HepG2 (cell line): Measurements from ENCODE around the gene TEKTIP1. TPM values are rescaled to one million over a fixed set of nuclear protein-coding genes. Genes with fewer than 3 reads are reported as not detected.

ENCODE experiments used
- GATA4 ChIP-seq: sonication (generic); IDR thresholded peaks from 2 replicates; pipeline ENCODE4 v1.6.1; 2016; ENCODE audit warnings: antibody characterized with exemption, low read depth, borderline replicate concordance
- GATAD1 ChIP-seq: IDR thresholded peaks from 2 replicates; pipeline ENCODE4 v1.6.1; 2016; ENCODE audit warnings: missing genetic modification reagents, missing compliant biosample characterization
- JDP2 ChIP-seq: sonication (generic); formaldehyde crosslinking; IDR thresholded peaks from 2 replicates; pipeline ENCODE4 v1.8.1; 2022; ENCODE audit warnings: missing genetic modification reagents, borderline replicate concordance
- LCORL ChIP-seq, 2 experiments: fragments of 450-650 bp in 1 of 2; sonication (generic) in 1 of 2; formaldehyde crosslinking in 1 of 2; IDR thresholded peaks; 2 replicates each; pipeline versions ENCODE4 v1.5.0 to v1.6.1; 2017 to 2020; ENCODE audit warnings: antibody characterized with exemption in 1 of 2, missing genetic modification reagents in 1 of 2
- PCBP1 ChIP-seq: fragments of 200-400 bp; formaldehyde crosslinking; IDR thresholded peaks from 2 replicates; pipeline ENCODE4 v1.6.1; 2017; ENCODE audit warnings: mild to moderate bottlenecking, low read depth, low read length, borderline replicate concordance
- PHF5A ChIP-seq: IDR thresholded peaks from one replicate; pipeline ENCODE4 v1.6.1; 2018; ENCODE audit warnings: low read depth, missing genetic modification reagents; ENCODE audit not compliant: unreplicated experiment
- RAD21 ChIP-seq: fragments of 450-650 bp; formaldehyde crosslinking; IDR thresholded peaks from 2 replicates; pipeline ENCODE4 v1.5.0; 2020; ENCODE audit warnings: mild to moderate bottlenecking
- SMARCC2 ChIP-seq: fragments of 450-650 bp; IDR thresholded peaks from 2 replicates; pipeline ENCODE4 v1.6.1; 2017; ENCODE audit warnings: antibody characterized with exemption, mild to moderate bottlenecking
- ZIK1 ChIP-seq: sonication (generic); formaldehyde crosslinking; IDR thresholded peaks from 2 replicates; pipeline ENCODE4 v1.5.0; 2020; ENCODE audit warnings: mild to moderate bottlenecking, low read depth, missing genetic modification reagents, borderline replicate concordance
- ZNF24 ChIP-seq: fragments of 450-650 bp; IDR thresholded peaks from 2 replicates; pipeline ENCODE4 v1.6.1; 2017; ENCODE audit warnings: antibody characterized with exemption, mild to moderate bottlenecking
- ZNF275 ChIP-seq: sonication (generic); formaldehyde crosslinking; IDR thresholded peaks from 2 replicates; pipeline ENCODE4 v1.8.0; 2022; ENCODE audit warnings: missing genetic modification reagents, mild to moderate bottlenecking, inconsistent platforms, borderline replicate concordance
- ZNF326 ChIP-seq: sonication (generic); formaldehyde crosslinking; IDR thresholded peaks from 2 replicates; pipeline ENCODE4 v1.4.0; 2020; ENCODE audit warnings: missing genetic modification reagents, borderline replicate concordance
- ZNF577 ChIP-seq: sonication (generic); formaldehyde crosslinking; IDR thresholded peaks from 2 replicates; pipeline ENCODE4 v1.4.0; 2020; ENCODE audit warnings: mild to moderate bottlenecking, low read depth, missing genetic modification reagents, borderline replicate concordance
- ZNF709 ChIP-seq: sonication (generic); formaldehyde crosslinking; IDR thresholded peaks from 2 replicates; pipeline ENCODE4 v1.5.0; 2020; ENCODE audit warnings: mild to moderate bottlenecking, missing genetic modification reagents
- ZNF713 ChIP-seq: sonication (generic); formaldehyde crosslinking; IDR thresholded peaks from 2 replicates; pipeline ENCODE4 v1.4.0; 2020; ENCODE audit warnings: mild to moderate bottlenecking, missing genetic modification reagents
- ZNF737 ChIP-seq: sonication (generic); formaldehyde crosslinking; IDR thresholded peaks from 2 replicates; pipeline ENCODE4 v1.5.0; 2020; ENCODE audit warnings: missing genetic modification reagents, mild to moderate bottlenecking, borderline replicate concordance
- ZSCAN12 ChIP-seq: sonication (generic); formaldehyde crosslinking; IDR thresholded peaks from 2 replicates; pipeline ENCODE4 v1.9.0; 2021; ENCODE audit warnings: mild to moderate bottlenecking, missing genetic modification reagents
- polyA plus RNA-seq, 8 experiments: library from polyadenylated mRNA; depleted of rRNA in 3 of 8; stranded (reverse) in 7 of 8; unstranded in 1 of 8; fragments of >200 nt; fragmentation: Illumina TruSeq in 4 of 8; extraction: Trizol in 4 of 8; gene quantifications; 2 replicates each; pipeline versions ENCODE4 v1.2.1 to v1.2.3, GENCODE V29; 2011 to 2016; ENCODE audit warnings: low read depth in 4 of 8, missing spikeins in 1 of 8, mixed read lengths in 1 of 8; ENCODE audit not compliant: insufficient read depth in 1 of 8
- total RNA-seq, 5 experiments: library from RNA; depleted of rRNA; stranded (reverse); fragments of >200 nt; fragmentation: Illumina TruSeq; extraction: Trizol; gene quantifications; 2 replicates each; pipeline ENCODE4 v1.2.3, GENCODE V29; 2016; ENCODE audit warnings: low read depth in 1 of 5
- TF ChIP-seq, protein P1 (sequence below): sonication (generic); formaldehyde crosslinking; IDR thresholded peaks from 2 replicates; pipeline ENCODE4 v1.8.0; 2022; ENCODE audit warnings: low read depth, missing genetic modification reagents
- TF ChIP-seq, protein P2 (sequence below): sonication (generic); formaldehyde crosslinking; conservative IDR thresholded peaks from 2 replicates; pipeline ENCODE4 v1.8.0; 2022; ENCODE audit warnings: mild to moderate bottlenecking, moderate library complexity, missing genetic modification reagents
- TF ChIP-seq, protein P3 (sequence below): IDR thresholded peaks from 2 replicates; pipeline ENCODE4 v1.4.0; 2020; ENCODE audit warnings: mild to moderate bottlenecking, missing genetic modification reagents

The TEKTIP1 gene
- total and polyA plus RNA-seq, 2 of the 13 experiments (the other 11 are each of a cell fraction or from before 2014, with no cell fraction given), result not detected

- TF ChIP-seq ZNF275 (CRISPR knock-in tag) (no peak), JDP2 (no peak), ZNF737 (CRISPR knock-in tag) (no peak), SMARCC2 (no peak), ZIK1 (CRISPR knock-in tag) (no peak), ZNF709 (CRISPR knock-in tag) (peak; percentile 20; the same call in 1 of the 2 replicates), PCBP1 (0 out of 2 replicates have a peak, but pooled peaks have one; percentile 70), LCORL (IDR thresholded peaks at IDR 0.05) (no peak), LCORL (CRISPR knock-in tag; IDR thresholded peaks at IDR 0.05) (no peak), ZNF713 (CRISPR knock-in tag) (no peak), ZNF577 (CRISPR knock-in tag) (no peak), ZSCAN12 (CRISPR knock-in tag) (no peak), ZNF24 (no peak), PHF5A (CRISPR knock-in tag) (no peak), ZNF326 (CRISPR knock-in tag) (no peak), GATA4 (no peak), RAD21 (CRISPR knock-in tag) (0 out of 2 replicates have a peak, but pooled peaks have one; percentile 11), GATAD1 (CRISPR knock-in tag) (no peak)
- TF ChIP-seq, protein P1, sequence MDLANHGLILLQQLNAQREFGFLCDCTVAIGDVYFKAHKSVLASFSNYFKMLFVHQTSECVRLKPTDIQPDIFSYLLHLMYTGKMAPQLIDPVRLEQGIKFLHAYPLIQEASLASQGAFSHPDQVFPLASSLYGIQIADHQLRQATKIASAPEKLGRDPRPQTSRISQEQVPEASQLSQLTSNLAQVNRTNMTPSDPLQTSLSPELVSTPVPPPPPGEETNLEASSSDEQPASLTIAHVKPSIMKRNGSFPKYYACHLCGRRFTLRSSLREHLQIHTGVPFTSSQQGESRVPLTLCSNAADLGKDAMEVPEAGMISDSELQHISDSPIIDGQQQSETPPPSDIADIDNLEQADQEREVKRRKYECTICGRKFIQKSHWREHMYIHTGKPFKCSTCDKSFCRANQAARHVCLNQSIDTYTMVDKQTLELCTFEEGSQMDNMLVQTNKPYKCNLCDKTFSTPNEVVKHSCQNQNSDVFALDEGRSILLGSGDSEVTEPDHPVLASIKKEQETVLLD, result no peak
- TF ChIP-seq, protein P2, sequence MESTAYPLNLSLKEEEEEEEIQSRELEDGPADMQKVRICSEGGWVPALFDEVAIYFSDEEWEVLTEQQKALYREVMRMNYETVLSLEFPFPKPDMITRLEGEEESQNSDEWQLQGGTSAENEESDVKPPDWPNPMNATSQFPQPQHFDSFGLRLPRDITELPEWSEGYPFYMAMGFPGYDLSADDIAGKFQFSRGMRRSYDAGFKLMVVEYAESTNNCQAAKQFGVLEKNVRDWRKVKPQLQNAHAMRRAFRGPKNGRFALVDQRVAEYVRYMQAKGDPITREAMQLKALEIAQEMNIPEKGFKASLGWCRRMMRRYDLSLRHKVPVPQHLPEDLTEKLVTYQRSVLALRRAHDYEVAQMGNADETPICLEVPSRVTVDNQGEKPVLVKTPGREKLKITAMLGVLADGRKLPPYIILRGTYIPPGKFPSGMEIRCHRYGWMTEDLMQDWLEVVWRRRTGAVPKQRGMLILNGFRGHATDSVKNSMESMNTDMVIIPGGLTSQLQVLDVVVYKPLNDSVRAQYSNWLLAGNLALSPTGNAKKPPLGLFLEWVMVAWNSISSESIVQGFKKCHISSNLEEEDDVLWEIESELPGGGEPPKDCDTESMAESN (CRISPR knock-in tag), result peak; percentile 6; the same call in 1 of the 2 replicates
- TF ChIP-seq, protein P3, sequence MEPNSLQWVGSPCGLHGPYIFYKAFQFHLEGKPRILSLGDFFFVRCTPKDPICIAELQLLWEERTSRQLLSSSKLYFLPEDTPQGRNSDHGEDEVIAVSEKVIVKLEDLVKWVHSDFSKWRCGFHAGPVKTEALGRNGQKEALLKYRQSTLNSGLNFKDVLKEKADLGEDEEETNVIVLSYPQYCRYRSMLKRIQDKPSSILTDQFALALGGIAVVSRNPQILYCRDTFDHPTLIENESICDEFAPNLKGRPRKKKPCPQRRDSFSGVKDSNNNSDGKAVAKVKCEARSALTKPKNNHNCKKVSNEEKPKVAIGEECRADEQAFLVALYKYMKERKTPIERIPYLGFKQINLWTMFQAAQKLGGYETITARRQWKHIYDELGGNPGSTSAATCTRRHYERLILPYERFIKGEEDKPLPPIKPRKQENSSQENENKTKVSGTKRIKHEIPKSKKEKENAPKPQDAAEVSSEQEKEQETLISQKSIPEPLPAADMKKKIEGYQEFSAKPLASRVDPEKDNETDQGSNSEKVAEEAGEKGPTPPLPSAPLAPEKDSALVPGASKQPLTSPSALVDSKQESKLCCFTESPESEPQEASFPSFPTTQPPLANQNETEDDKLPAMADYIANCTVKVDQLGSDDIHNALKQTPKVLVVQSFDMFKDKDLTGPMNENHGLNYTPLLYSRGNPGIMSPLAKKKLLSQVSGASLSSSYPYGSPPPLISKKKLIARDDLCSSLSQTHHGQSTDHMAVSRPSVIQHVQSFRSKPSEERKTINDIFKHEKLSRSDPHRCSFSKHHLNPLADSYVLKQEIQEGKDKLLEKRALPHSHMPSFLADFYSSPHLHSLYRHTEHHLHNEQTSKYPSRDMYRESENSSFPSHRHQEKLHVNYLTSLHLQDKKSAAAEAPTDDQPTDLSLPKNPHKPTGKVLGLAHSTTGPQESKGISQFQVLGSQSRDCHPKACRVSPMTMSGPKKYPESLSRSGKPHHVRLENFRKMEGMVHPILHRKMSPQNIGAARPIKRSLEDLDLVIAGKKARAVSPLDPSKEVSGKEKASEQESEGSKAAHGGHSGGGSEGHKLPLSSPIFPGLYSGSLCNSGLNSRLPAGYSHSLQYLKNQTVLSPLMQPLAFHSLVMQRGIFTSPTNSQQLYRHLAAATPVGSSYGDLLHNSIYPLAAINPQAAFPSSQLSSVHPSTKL (CRISPR knock-in tag), result no peak
Observed at GRCh38 chr19:3506384-3507340, 32.3 kb upstream of the TEKTIP1 start (continued).
